Gastrocnemius medialis (tissue), 4 donors: Measurements from ENCODE around the gene SH3BGRL2.

Source experiments
- CTCF ChIP-seq, 5 experiments: fragments of 450-650 bp in 3 of 5; fragments of 200-600 bp in 2 of 5; sonication (generic) in 2 of 5; IDR thresholded peaks in 4 of 5; conservative IDR thresholded peaks in 1 of 5; 1 replicate in 4 of 5; 2 replicates in 1 of 5; pipeline ENCODE4 v1.5.1; 2016 to 2019; ENCODE audit warnings: antibody characterized with exemption in 5 of 5, mild to moderate bottlenecking in 3 of 5, moderate library complexity in 3 of 5
- POLR2A ChIP-seq, 2 donors: fragments of 450-650 bp; IDR thresholded peaks; one replicate each; pipeline ENCODE4 v1.6.1; 2017; ENCODE audit warnings: antibody characterized with exemption in 2 of 2, mild to moderate bottlenecking in 2 of 2, moderate library complexity in 2 of 2

GRCh38 chr6:79612457-79612856, 18.7 kb upstream of the SH3BGRL2 start:
- TF ChIP-seq CTCF (IDR thresholded peaks at IDR 0.05 in 4 of 5, conservative IDR thresholded peaks at IDR 0.05 in 1 of 5) (no peak), POLR2A (IDR thresholded peaks at IDR 0.05) (no peak)
